Naive thymus-derived CD8-positive, alpha-beta T cell (primary cell): ENCODE results near the gene MPP2. TPM values are rescaled to one million over a fixed set of nuclear protein-coding genes. Genes with fewer than 3 reads are reported as not detected.
A peak's percentile ranks its signal among the peaks of the same experiment; 100 is the strongest.
"Not testable (repeated sequence)": the region's sequence is repeated elsewhere in the genome, so short reads cannot be mapped to it uniquely, and the experiment has no call there.

Experiments
- ATAC-seq, 2 donors: fragments of 150-1000 bp; cut with Tn5 transposase in 1 of 2; sonication (Bioruptor Pico), chemical (Tn5 transposase) in 1 of 2; 1 replicate in 1 of 2; 2 replicates in 1 of 2; pipeline ENCODE4 v1.10.0; 2021; ENCODE audit warnings: mild to moderate bottlenecking in 2 of 2, moderate library complexity in 2 of 2
- POLR2A ChIA-PET: fragments of 350-600 bp; sonication (Branson Sonifier 250); formaldehyde crosslinking; loops from one replicate; lab custom pipeline; 2021; ENCODE audit warnings: antibody characterized with exemption; lab: Charles Lee
- DNase-seq, 10 donors: peaks; one replicate each; pipeline versions ENCODE4 v3.0.0 to v3.0.0-alpha.2; 2020 to 2022
- H3K27ac Mint-ChIP-seq, 10 donors: one replicate each; pipeline ENCODE4 v1.8.0; 2020 to 2022; ENCODE audit warnings: mild to moderate bottlenecking in 10 of 10, mixed read lengths in 10 of 10, moderate library complexity in 4 of 10, inconsistent platforms in 1 of 10
- H3K27me3 Mint-ChIP-seq, 5 donors: one replicate each; pipeline ENCODE4 v1.8.0; 2021 to 2022; ENCODE audit warnings: mixed read lengths in 5 of 5
- H3K36me3 Mint-ChIP-seq, 3 donors: one replicate each; pipeline ENCODE4 v1.8.0; 2020 to 2022; ENCODE audit warnings: mixed read lengths in 3 of 3, mild to moderate bottlenecking in 2 of 3, inconsistent platforms in 1 of 3
- H3K4me1 Mint-ChIP-seq, 4 donors: one replicate each; pipeline ENCODE4 v1.8.0; 2021 to 2022; ENCODE audit warnings: mixed read lengths in 4 of 4
- H3K4me3 Mint-ChIP-seq, 10 donors: one replicate each; pipeline ENCODE4 v1.8.0; 2020 to 2022; ENCODE audit warnings: mild to moderate bottlenecking in 10 of 10, mixed read lengths in 10 of 10, moderate library complexity in 6 of 10, inconsistent platforms in 1 of 10
- H3K9me3 Mint-ChIP-seq, 9 donors: one replicate each; pipeline ENCODE4 v1.8.0; 2020 to 2022; ENCODE audit warnings: mixed read lengths in 9 of 9, mild to moderate bottlenecking in 3 of 9, inconsistent platforms in 1 of 9, moderate library complexity in 1 of 9
- polyA plus RNA-seq, 3 donors: library from polyadenylated mRNA; unstranded; fragments of 300-500 nt; fragmentation: Illumina TruSeq; gene quantifications; one replicate each; pipeline ENCODE4 v1.2.3, GENCODE V29; 2021
- total RNA-seq, 8 experiments: library from RNA in 2 of 8; stranded (reverse) in 2 of 8; gene quantifications; one replicate each; pipeline ENCODE4 v1.2.3 and lab custom pipeline; 2021 to 2026

MPP2 gene
- total and polyA plus RNA-seq, 5 experiments from 2014 or later = 1.1 to 5.2 (median 3.1) TPM

GRCh38 chr17:43848601-43849000 lies 58.7 kb downstream of the MPP2 start:
- POLR2A ChIA-PET = no interaction called here
- H3K4me3 Mint-ChIP-seq = no peak overlapping the region
- DNase-seq (no peak), ATAC-seq (no peak)
- peaks cover 9 to 53% (median 21%) of the 10 kb centered on the region in 5 donors for H3K27me3 Mint-ChIP-seq
- no peak overlapping the region for H3K27ac Mint-ChIP-seq
- no peaks in the 10 kb centered on the region for H3K36me3 Mint-ChIP-seq
- H3K9me3 Mint-ChIP-seq = no peaks in the 10 kb centered on the region
- peaks cover 0 to 2% (median 0%) of the 10 kb centered on the region in 4 donors for H3K4me1 Mint-ChIP-seq

GRCh38 chr17:43846963-43847371 lies 60.4 kb downstream of the MPP2 start, which contains the start of gene CD300LG:
TSS of gene CD300LG (plus strand) at chr17:43847176. CDS start at chr17:43847217, 41 bp downstream.
- no peak for ATAC-seq
- peaks cover 14 to 55% (median 24%) of the 10 kb centered on the region in 5 donors for H3K27me3 Mint-ChIP-seq
- H3K9me3 Mint-ChIP-seq = no peaks in the 10 kb centered on the region
- no peak for DNase-seq
- peaks cover 0 to 2% (median 0%) of the 10 kb centered on the region in 4 donors for H3K4me1 Mint-ChIP-seq
- POLR2A ChIA-PET = no interaction called here
- no peak within 1 kb of the TSS for H3K4me3 Mint-ChIP-seq
- H3K36me3 Mint-ChIP-seq = no peaks in the 10 kb centered on the region
- peak within 1 kb of the TSS in 1 of 10 donors; percentile 13 for H3K27ac Mint-ChIP-seq

- H3K4me1 Mint-ChIP-seq = peaks cover 0 to 2% (median 0%) of the 10 kb centered on the region in 4 donors
- H3K27ac Mint-ChIP-seq = peak overlapping the region in 1 of 10 donors; percentile 13
- no peaks in the 10 kb centered on the region for H3K9me3 Mint-ChIP-seq
- POLR2A ChIA-PET = interaction anchor here (1.5 kb wide), 1 partner anchor 68 kb away, joined by 5 read pairs; the partner anchor contains the start of gene DUSP3
- H3K27me3 Mint-ChIP-seq = peaks cover 11 to 48% (median 23%) of the 10 kb centered on the region in 5 donors
- no peak overlapping the region for H3K4me3 Mint-ChIP-seq
- H3K36me3 Mint-ChIP-seq = no peaks in the 10 kb centered on the region
- DNase-seq = peak; percentile 47 to 82 (median 67)
- ATAC-seq = peak; percentile 99
These were observed 61.1 kb downstream of the MPP2 start for GRCh38 chr17:43846221-43846712.

GRCh38 chr17:43845766-43846165 lies 61.6 kb downstream of the MPP2 start:
- H3K4me3 Mint-ChIP-seq = no peak overlapping the region
- H3K4me1 Mint-ChIP-seq = peaks cover 0 to 2% (median 0%) of the 10 kb centered on the region in 4 donors
- H3K27me3 Mint-ChIP-seq = peaks cover 11 to 44% (median 22%) of the 10 kb centered on the region in 5 donors
- H3K27ac Mint-ChIP-seq = no peak overlapping the region
- POLR2A ChIA-PET = interaction anchor here (1.5 kb wide), 1 partner anchor 67 kb away, joined by 5 read pairs; the partner anchor contains the start of gene DUSP3
- H3K9me3 Mint-ChIP-seq = no peaks in the 10 kb centered on the region
- DNase-seq (no peak), ATAC-seq (no peak)
- no peaks in the 10 kb centered on the region for H3K36me3 Mint-ChIP-seq

GRCh38 chr17:43844241-43844640 lies 63.1 kb downstream of the MPP2 start:
- peaks cover 18 to 44% (median 26%) of the 10 kb centered on the region in 5 donors for H3K27me3 Mint-ChIP-seq
- no peaks in the 10 kb centered on the region for H3K36me3 Mint-ChIP-seq
- DNase-seq (no peak), ATAC-seq (no peak)
- POLR2A ChIA-PET = no interaction called here
- H3K4me1 Mint-ChIP-seq = peaks cover 0 to 2% (median 0%) of the 10 kb centered on the region in 4 donors
- no peaks in the 10 kb centered on the region for H3K9me3 Mint-ChIP-seq
- H3K27ac Mint-ChIP-seq = no peak overlapping the region
- H3K4me3 Mint-ChIP-seq = no peak overlapping the region

GRCh38 chr17:43842975-43843325 lies 64.4 kb downstream of the MPP2 start:
- no peak overlapping the region for H3K4me3 Mint-ChIP-seq
- ATAC-seq (no peak), DNase-seq (no peak)
- no peaks in the 10 kb centered on the region for H3K9me3 Mint-ChIP-seq
- POLR2A ChIA-PET = no interaction called here
- peaks cover 0 to 2% (median 0%) of the 10 kb centered on the region in 4 donors for H3K4me1 Mint-ChIP-seq
- H3K27me3 Mint-ChIP-seq = peaks cover 18 to 42% (median 24%) of the 10 kb centered on the region in 5 donors
- H3K27ac Mint-ChIP-seq = no peak overlapping the region
- no peaks in the 10 kb centered on the region for H3K36me3 Mint-ChIP-seq

- H3K4me3 Mint-ChIP-seq, ATAC-seq, H3K9me3 Mint-ChIP-seq, H3K36me3 Mint-ChIP-seq, POLR2A ChIA-PET, H3K4me1 Mint-ChIP-seq, DNase-seq, H3K27ac Mint-ChIP-seq: not testable (repeated sequence)
- H3K27me3 Mint-ChIP-seq = peaks cover 15 to 35% (median 24%) of the 10 kb centered on the region in 5 donors
These were observed 65.0 kb downstream of the MPP2 start for GRCh38 chr17:43842091-43842974.

GRCh38 chr17:43841282-43841681 lies 66.1 kb downstream of the MPP2 start:
- Mint-ChIP-seq H3K4me3 (no peak overlapping the region), H3K9me3 (no peaks in the 10 kb centered on the region), H3K4me1 (peaks cover 0 to 2% (median 0%) of the 10 kb centered on the region in 4 donors), H3K27me3 (peaks cover 10 to 38% (median 26%) of the 10 kb centered on the region in 5 donors), H3K27ac (no peak overlapping the region), H3K36me3 (no peaks in the 10 kb centered on the region)
- DNase-seq (no peak), ATAC-seq (no peak)
- POLR2A ChIA-PET = no interaction called here

GRCh38 chr17:43840814-43841213 lies 66.5 kb downstream of the MPP2 start:
- ATAC-seq (no peak), DNase-seq (no peak)
- H3K27me3 Mint-ChIP-seq = peaks cover 10 to 42% (median 26%) of the 10 kb centered on the region in 5 donors
- no peaks in the 10 kb centered on the region for H3K36me3 Mint-ChIP-seq
- no peak overlapping the region for H3K4me3 Mint-ChIP-seq
- POLR2A ChIA-PET = interaction anchor here (0.5 kb wide), 1 partner anchor 199 kb away, joined by 3 read pairs; no protein-coding TSS in a partner anchor
- H3K4me1 Mint-ChIP-seq = peaks cover 0 to 2% (median 0%) of the 10 kb centered on the region in 4 donors
- H3K27ac Mint-ChIP-seq = no peak overlapping the region
- H3K9me3 Mint-ChIP-seq = no peaks in the 10 kb centered on the region

GRCh38 chr17:43839670-43840108 lies 67.6 kb downstream of the MPP2 start:
- no peak for ATAC-seq
- H3K4me3 Mint-ChIP-seq = no peak overlapping the region
- peaks cover 13 to 51% (median 29%) of the 10 kb centered on the region in 5 donors for H3K27me3 Mint-ChIP-seq
- H3K9me3 Mint-ChIP-seq = no peaks in the 10 kb centered on the region
- peaks cover 0 to 2% (median 0%) of the 10 kb centered on the region in 4 donors for H3K4me1 Mint-ChIP-seq
- H3K27ac Mint-ChIP-seq = no peak overlapping the region
- POLR2A ChIA-PET = no interaction called here
- no peaks in the 10 kb centered on the region for H3K36me3 Mint-ChIP-seq
- no peak for DNase-seq

GRCh38 chr17:43834106-43834505 lies 73.2 kb downstream of the MPP2 start:
- peaks cover 0 to 4% (median 0%) of the 10 kb centered on the region in 3 donors for H3K36me3 Mint-ChIP-seq
- peaks cover 6 to 17% (median 12%) of the 10 kb centered on the region in 4 donors for H3K4me1 Mint-ChIP-seq
- H3K27ac Mint-ChIP-seq = peak overlapping the region in 1 of 10 donors; percentile 10
- peak overlapping the region in 9 of 10 donors; percentile 43 to 88 (median 83) for H3K4me3 Mint-ChIP-seq
- POLR2A ChIA-PET = interaction anchor here (0.6 kb wide), 1 partner anchor 423 kb away, joined by 6 read pairs; no protein-coding TSS in a partner anchor
- peaks cover 11 to 43% (median 41%) of the 10 kb centered on the region in 5 donors for H3K27me3 Mint-ChIP-seq
- DNase-seq (no peak), ATAC-seq (no peak)
- H3K9me3 Mint-ChIP-seq = no peaks in the 10 kb centered on the region

GRCh38 chr17:43832976-43833829 lies 74.1 kb downstream of the MPP2 start, which contains the start of gene MPP3:
TSS of gene MPP3 (minus strand) at chr17:43833146. CDS start at chr17:43831906, 1,240 bp downstream.
- DNase-seq (peak in 9 of 10 donors; percentile 26 to 72 (median 45)), ATAC-seq (peak; percentile 85 to 93)
- peaks cover 6 to 17% (median 12%) of the 10 kb centered on the region in 4 donors for H3K4me1 Mint-ChIP-seq
- POLR2A ChIA-PET = no interaction called here
- peak within 1 kb of the TSS; percentile 77 to 88 (median 84) for H3K4me3 Mint-ChIP-seq
- peaks cover 11 to 43% (median 36%) of the 10 kb centered on the region in 5 donors for H3K27me3 Mint-ChIP-seq
- peaks cover 0 to 4% (median 0%) of the 10 kb centered on the region in 3 donors for H3K36me3 Mint-ChIP-seq
- H3K27ac Mint-ChIP-seq = peak within 1 kb of the TSS in 3 of 10 donors; percentile 31 to 67 (median 59)
- H3K9me3 Mint-ChIP-seq = no peaks in the 10 kb centered on the region
